Measurements from ENCODE around the gene NUP42.
A peak's percentile ranks its signal among the peaks of the same experiment; 100 is the strongest.
"Not testable (repeated sequence)": the region's sequence is repeated elsewhere in the genome, so short reads cannot be mapped to it uniquely, and the experiment has no call there.

Gene NUP42

GRCh38 chr7:23181684-23182553 is at the start of gene NUP42:
Gene NUP42, plus strand, starts transcription at chr7:23182048. Its CDS starts 38 bp downstream, at chr7:23182086.
- DNase-seq (ENCODE audit: low read depth in 2 of 2): peak; percentile 94

- no peak for DNase-seq (ENCODE audit: low read depth in 2 of 2)
Observed at GRCh38 chr7:23133797-23134196, 48.1 kb upstream of the NUP42 start.

GRCh38 chr7:23135755-23136154 is 46.1 kb upstream of the NUP42 start:
- no peak for DNase-seq (ENCODE audit: low read depth in 2 of 2)

- no peak for DNase-seq (ENCODE audit: low read depth in 2 of 2)
Observed at GRCh38 chr7:23136216-23136615, 45.6 kb upstream of the NUP42 start.

- no peak for DNase-seq (ENCODE audit: low read depth in 2 of 2)
Observed at GRCh38 chr7:23157679-23158078, 24.2 kb upstream of the NUP42 start.

- DNase-seq (ENCODE audit: low read depth in 2 of 2): no peak
Observed at GRCh38 chr7:23158546-23158945, 23.3 kb upstream of the NUP42 start.

GRCh38 chr7:23161482-23161881 is 20.4 kb upstream of the NUP42 start:
- DNase-seq (ENCODE audit: low read depth in 2 of 2): no peak

GRCh38 chr7:23164846-23165245 is 17.0 kb upstream of the NUP42 start:
- no peak for DNase-seq (ENCODE audit: low read depth in 2 of 2)

- no peak for DNase-seq (ENCODE audit: low read depth in 2 of 2)
Observed at GRCh38 chr7:23165316-23165715, 16.5 kb upstream of the NUP42 start.

- DNase-seq (ENCODE audit: low read depth in 2 of 2): no peak
Observed at GRCh38 chr7:23167691-23168090, 14.2 kb upstream of the NUP42 start.

- DNase-seq (ENCODE audit: low read depth in 2 of 2): no peak
Observed at GRCh38 chr7:23168111-23168885, 13.6 kb upstream of the NUP42 start.

- DNase-seq (ENCODE audit: low read depth in 2 of 2): no peak
Observed at GRCh38 chr7:23175938-23176337, 5.9 kb upstream of the NUP42 start.

- no peak for DNase-seq (ENCODE audit: low read depth in 2 of 2)
Observed at GRCh38 chr7:23183279-23184012, 1.6 kb downstream of the NUP42 start.

GRCh38 chr7:23184291-23184690 is 2.4 kb downstream of the NUP42 start:
- DNase-seq (ENCODE audit: low read depth in 2 of 2): no peak

GRCh38 chr7:23184709-23185359 is 3.0 kb downstream of the NUP42 start:
- DNase-seq (ENCODE audit: low read depth in 2 of 2): no peak

- DNase-seq (ENCODE audit: low read depth in 2 of 2): no peak
Observed at GRCh38 chr7:23185980-23186379, 4.1 kb downstream of the NUP42 start.

- no peak for DNase-seq (ENCODE audit: low read depth in 2 of 2)
Observed at GRCh38 chr7:23191022-23191421, 9.2 kb downstream of the NUP42 start.

- not testable (repeated sequence) for DNase-seq (ENCODE audit: low read depth in 2 of 2)
Observed at GRCh38 chr7:23193650-23194227, 11.9 kb downstream of the NUP42 start.

- DNase-seq (ENCODE audit: low read depth in 2 of 2): no peak
Observed at GRCh38 chr7:23196306-23196705, 14.5 kb downstream of the NUP42 start.

- DNase-seq (ENCODE audit: low read depth in 2 of 2): not testable (repeated sequence)
Observed at GRCh38 chr7:23197745-23198144, 15.9 kb downstream of the NUP42 start.

GRCh38 chr7:23200331-23200730 is 18.5 kb downstream of the NUP42 start:
- no peak for DNase-seq (ENCODE audit: low read depth in 2 of 2)
